ENCODE results near the gene SLAIN2. TPM values are rescaled to one million over a fixed set of nuclear protein-coding genes. Genes with fewer than 3 reads are reported as not detected.
A peak's percentile ranks its signal among the peaks of the same experiment; 100 is the strongest.

The SLAIN2 gene
- total RNA-seq, 2 experiments from 2014 or later: 55.3 to 61.6 TPM

GRCh38 chr4:48340276-48340964 is 909 bp upstream of the SLAIN2 start:
- no peaks in the 10 kb centered on the region for H3K9me3 Mint-ChIP-seq (ENCODE audit: low read depth)
- H3K4me3 Mint-ChIP-seq: peak overlapping the region; percentile 93
- peak overlapping the region; percentile 97 for H3K27ac Mint-ChIP-seq
- H3K4me1 Mint-ChIP-seq: peaks cover 34% of the 10 kb centered on the region
- H3K27me3 Mint-ChIP-seq: no peaks in the 10 kb centered on the region
- peaks cover 3% of the 10 kb centered on the region for H3K36me3 Mint-ChIP-seq
- CTCF ChIA-PET: interaction anchor here (0.6 to 1.3 kb wide), 2 partner anchors 10 to 31 kb away, joined by 3 to 5 read pairs; no protein-coding TSS in a partner anchor
- ATAC-seq (peak; percentile 8), DNase-seq (no peak)

GRCh38 chr4:48341776-48342605 is 662 bp downstream of the SLAIN2 start:
- H3K4me3 Mint-ChIP-seq: peak overlapping the region; percentile 93
- CTCF ChIA-PET: interaction anchor here (1.0 to 1.3 kb wide), 3 partner anchors 72 to 603 kb away, joined by 3 to 4 read pairs (median 3); no protein-coding TSS in a partner anchor
- ATAC-seq (peak; percentile 25), DNase-seq (peak; percentile 67)
- H3K36me3 Mint-ChIP-seq: peaks cover 6% of the 10 kb centered on the region
- no peaks in the 10 kb centered on the region for H3K27me3 Mint-ChIP-seq
- H3K4me1 Mint-ChIP-seq: peaks cover 42% of the 10 kb centered on the region
- peak overlapping the region; percentile 95 for H3K27ac Mint-ChIP-seq
- H3K9me3 Mint-ChIP-seq (ENCODE audit: low read depth): no peaks in the 10 kb centered on the region

- ATAC-seq: no peak
- Mint-ChIP-seq H3K9me3 (ENCODE audit: low read depth) (no peaks in the 10 kb centered on the region), H3K36me3 (peaks cover 6% of the 10 kb centered on the region), H3K4me3 (peak overlapping the region; percentile 93), H3K27ac (peak overlapping the region; percentile 93), H3K27me3 (no peaks in the 10 kb centered on the region), H3K4me1 (peaks cover 42% of the 10 kb centered on the region)
- no peak for DNase-seq
- CTCF ChIA-PET: interaction anchor here (0.7 to 1.3 kb wide), 4 partner anchors 17 to 132 kb away, joined by 3 to 5 read pairs (median 3); no protein-coding TSS in a partner anchor
Observed at GRCh38 chr4:48342606-48342880, 1.2 kb downstream of the SLAIN2 start.

- CTCF ChIA-PET: interaction anchor here (0.7 to 1.3 kb wide), 3 partner anchors 17 to 88 kb away, joined by 3 to 5 read pairs (median 3); no protein-coding TSS in a partner anchor
- H3K27ac Mint-ChIP-seq: peak overlapping the region; percentile 52
Observed at GRCh38 chr4:48343035-48343434, 1.7 kb downstream of the SLAIN2 start.

GRCh38 chr4:48343551-48343950 is 2.2 kb downstream of the SLAIN2 start:
- no peak for ATAC-seq
- no peak for DNase-seq
- Mint-ChIP-seq H3K36me3 (peaks cover 8% of the 10 kb centered on the region), H3K9me3 (ENCODE audit: low read depth) (no peaks in the 10 kb centered on the region), H3K4me1 (peaks cover 41% of the 10 kb centered on the region), H3K27me3 (no peaks in the 10 kb centered on the region), H3K27ac (no peak overlapping the region), H3K4me3 (peak overlapping the region; percentile 93)
- CTCF ChIA-PET: interaction anchor here (1.1 to 1.3 kb wide), 3 partner anchors 44 to 88 kb away, joined by 3 read pairs; no protein-coding TSS in a partner anchor

More at GRCh38 chr4:48343035-48343434, 1.7 kb downstream of the SLAIN2 start:
- H3K4me1 Mint-ChIP-seq: peaks cover 41% of the 10 kb centered on the region
- H3K27me3 Mint-ChIP-seq: no peaks in the 10 kb centered on the region
- peak overlapping the region; percentile 93 for H3K4me3 Mint-ChIP-seq
- DNase-seq: no peak
- ATAC-seq: no peak
- H3K9me3 Mint-ChIP-seq (ENCODE audit: low read depth): no peaks in the 10 kb centered on the region
- peaks cover 8% of the 10 kb centered on the region for H3K36me3 Mint-ChIP-seq

GRCh38 chr4:48345542-48345941 is 4.2 kb downstream of the SLAIN2 start:
- no peaks in the 10 kb centered on the region for H3K9me3 Mint-ChIP-seq (ENCODE audit: low read depth)
- CTCF ChIA-PET: no interaction called here
- DNase-seq (no peak), ATAC-seq (no peak)
- H3K27ac Mint-ChIP-seq: no peak overlapping the region
- H3K4me3 Mint-ChIP-seq: no peak overlapping the region
- H3K4me1 Mint-ChIP-seq: peaks cover 39% of the 10 kb centered on the region
- H3K36me3 Mint-ChIP-seq: peaks cover 8% of the 10 kb centered on the region
- no peaks in the 10 kb centered on the region for H3K27me3 Mint-ChIP-seq

GRCh38 chr4:48346594-48346993 is 5.3 kb downstream of the SLAIN2 start:
- Mint-ChIP-seq H3K36me3 (peaks cover 10% of the 10 kb centered on the region), H3K27me3 (no peaks in the 10 kb centered on the region), H3K9me3 (ENCODE audit: low read depth) (no peaks in the 10 kb centered on the region), H3K4me1 (peaks cover 41% of the 10 kb centered on the region), H3K4me3 (no peak overlapping the region), H3K27ac (no peak overlapping the region)
- CTCF ChIA-PET: no interaction called here
- no peak for DNase-seq
- no peak for ATAC-seq

- ATAC-seq (no peak), DNase-seq (no peak)
- H3K4me3 Mint-ChIP-seq: no peak overlapping the region
- no peak overlapping the region for H3K27ac Mint-ChIP-seq
- CTCF ChIA-PET: interaction anchor here (1.2 to 1.7 kb wide), 2 partner anchors 11 to 12 kb away, joined by 3 to 4 read pairs; no protein-coding TSS in a partner anchor
- H3K9me3 Mint-ChIP-seq (ENCODE audit: low read depth): no peaks in the 10 kb centered on the region
- peaks cover 15% of the 10 kb centered on the region for H3K36me3 Mint-ChIP-seq
- no peaks in the 10 kb centered on the region for H3K27me3 Mint-ChIP-seq
- H3K4me1 Mint-ChIP-seq: peaks cover 41% of the 10 kb centered on the region
Observed at GRCh38 chr4:48347282-48347921, 6.1 kb downstream of the SLAIN2 start.

GRCh38 chr4:48350871-48351270 is 9.5 kb downstream of the SLAIN2 start:
- DNase-seq: no peak
- Mint-ChIP-seq H3K27ac (no peak overlapping the region), H3K27me3 (no peaks in the 10 kb centered on the region), H3K36me3 (peaks cover 24% of the 10 kb centered on the region), H3K9me3 (ENCODE audit: low read depth) (peaks cover 2% of the 10 kb centered on the region), H3K4me1 (peaks cover 19% of the 10 kb centered on the region), H3K4me3 (no peak overlapping the region)
- no peak for ATAC-seq
- CTCF ChIA-PET: no interaction called here

GRCh38 chr4:48352793-48353192 is 11.5 kb downstream of the SLAIN2 start:
- Mint-ChIP-seq H3K4me1 (peaks cover 10% of the 10 kb centered on the region), H3K4me3 (no peak overlapping the region), H3K36me3 (peaks cover 19% of the 10 kb centered on the region), H3K27ac (no peak overlapping the region), H3K9me3 (ENCODE audit: low read depth) (peaks cover 2% of the 10 kb centered on the region), H3K27me3 (no peaks in the 10 kb centered on the region)
- DNase-seq (no peak), ATAC-seq (no peak)
- CTCF ChIA-PET: no interaction called here

GRCh38 chr4:48356355-48356754 is 15.0 kb downstream of the SLAIN2 start:
- no peak for ATAC-seq
- Mint-ChIP-seq H3K27me3 (no peaks in the 10 kb centered on the region), H3K9me3 (ENCODE audit: low read depth) (peaks cover 2% of the 10 kb centered on the region), H3K4me1 (peaks cover 4% of the 10 kb centered on the region), H3K4me3 (no peak overlapping the region), H3K27ac (no peak overlapping the region), H3K36me3 (peaks cover 19% of the 10 kb centered on the region)
- DNase-seq: no peak
- CTCF ChIA-PET: no interaction called here

GRCh38 chr4:48360285-48361011 is 19.1 kb downstream of the SLAIN2 start:
- CTCF ChIA-PET: interaction anchor here (1.6 kb wide), 1 partner anchor 12 kb away, joined by 4 read pairs; no protein-coding TSS in a partner anchor
- peaks cover 5% of the 10 kb centered on the region for H3K36me3 Mint-ChIP-seq
- H3K27ac Mint-ChIP-seq: no peak overlapping the region
- no peaks in the 10 kb centered on the region for H3K27me3 Mint-ChIP-seq
- no peaks in the 10 kb centered on the region for H3K9me3 Mint-ChIP-seq (ENCODE audit: low read depth)
- H3K4me3 Mint-ChIP-seq: no peak overlapping the region
- ATAC-seq (no peak), DNase-seq (no peak)
- peaks cover 4% of the 10 kb centered on the region for H3K4me1 Mint-ChIP-seq

GRCh38 chr4:48361012-48361400 is 19.7 kb downstream of the SLAIN2 start:
- no peaks in the 10 kb centered on the region for H3K9me3 Mint-ChIP-seq (ENCODE audit: low read depth)
- ATAC-seq (no peak), DNase-seq (no peak)
- H3K4me1 Mint-ChIP-seq: peaks cover 4% of the 10 kb centered on the region
- H3K27ac Mint-ChIP-seq: no peak overlapping the region
- CTCF ChIA-PET: no interaction called here
- no peaks in the 10 kb centered on the region for H3K27me3 Mint-ChIP-seq
- H3K36me3 Mint-ChIP-seq: peaks cover 8% of the 10 kb centered on the region
- H3K4me3 Mint-ChIP-seq: no peak overlapping the region

Measured in activated CD8-positive, alpha-beta memory T cell treated with anti-CD3 and anti-CD28 coated beads, Interleukin-2, amount 10 ng/mL, durations not matched to agents 7 days and 5 days (primary cell).